Measurements from ENCODE around the gene TMEM151B. TPM values are rescaled to one million over a fixed set of nuclear protein-coding genes. Genes with fewer than 3 reads are reported as not detected.
A peak's percentile ranks its signal among the peaks of the same experiment; 100 is the strongest.

Gene TMEM151B
- total RNA-seq, 1 donor from 2014 or later = not detected

GRCh38 chr6:44250067-44250717, 20.1 kb upstream of the TMEM151B start:
- no peak for DNase-seq (ENCODE audit: low spot score)
- no peak for ATAC-seq

DNA sequence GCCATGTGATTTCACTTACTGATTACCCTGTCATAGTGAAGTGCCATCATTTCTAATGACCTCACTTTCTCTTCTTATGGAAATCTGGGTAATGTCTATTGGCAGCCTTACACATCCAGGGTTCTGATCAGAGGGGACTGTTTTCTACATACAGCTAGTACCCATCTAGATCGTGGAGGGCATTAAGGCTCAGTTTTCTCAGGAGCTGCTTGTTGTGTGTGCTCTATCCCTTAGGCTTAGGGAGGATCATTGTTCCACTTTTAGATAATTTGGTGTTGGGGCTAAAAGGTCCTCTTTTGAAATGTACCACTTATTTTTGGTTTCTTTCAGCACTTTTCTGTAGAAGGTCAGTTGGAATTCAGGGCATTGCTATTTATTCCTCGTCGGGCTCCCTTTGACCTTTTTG, 19.5 kb upstream of the TMEM151B start:
- no peak for ATAC-seq

DNA sequence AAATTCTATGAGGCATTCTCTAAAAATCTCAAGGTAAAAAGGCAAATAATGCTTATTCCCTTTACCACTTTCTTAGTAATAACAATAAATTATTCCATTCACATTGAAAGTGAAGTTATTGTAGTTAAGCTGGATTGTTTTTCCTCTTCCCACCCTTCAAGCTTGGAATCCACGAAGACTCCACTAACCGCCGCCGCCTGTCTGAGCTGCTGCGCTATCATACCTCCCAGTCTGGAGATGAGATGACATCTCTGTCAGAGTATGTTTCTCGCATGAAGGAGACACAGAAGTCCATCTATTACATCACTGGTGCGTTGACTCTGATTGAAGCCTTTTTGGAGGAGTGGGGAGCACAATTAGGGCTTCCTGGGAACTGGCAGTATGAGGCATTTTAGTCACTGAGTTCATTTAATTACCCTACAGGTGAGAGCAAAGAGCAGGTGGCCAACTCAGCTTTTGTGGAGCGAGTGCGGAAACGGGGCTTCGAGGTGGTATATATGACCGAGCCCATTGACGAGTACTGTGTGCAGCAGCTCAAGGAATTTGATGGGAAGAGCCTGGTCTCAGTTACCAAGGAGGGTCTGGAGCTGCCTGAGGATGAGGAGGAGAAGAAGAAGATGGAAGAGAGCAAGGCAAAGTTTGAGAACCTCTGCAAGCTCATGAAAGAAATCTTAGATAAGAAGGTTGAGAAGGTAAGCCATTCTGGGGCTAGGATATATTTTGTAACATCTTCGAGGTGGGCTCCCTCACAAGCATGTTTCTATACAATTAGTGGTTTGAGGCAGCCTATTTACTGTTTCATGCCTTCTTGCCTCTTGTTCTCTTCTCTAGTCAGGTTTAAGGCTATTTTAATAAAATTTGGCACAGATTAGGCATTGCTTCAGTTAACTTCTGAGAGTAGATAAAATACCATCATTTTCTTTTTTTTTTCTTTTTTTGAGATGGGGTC, 18.4 kb upstream of the TMEM151B start:
- no peak for ATAC-seq
- no peak for DNase-seq (ENCODE audit: low spot score)

More for the DNA sequence above, 19.5 kb upstream of the TMEM151B start:
- no peak for DNase-seq (ENCODE audit: low spot score)

GRCh38 chr6:44253307-44254101, 16.7 kb upstream of the TMEM151B start:
- DNase-seq (ENCODE audit: low spot score) (no peak), ATAC-seq (peak; percentile 9)

DNA sequence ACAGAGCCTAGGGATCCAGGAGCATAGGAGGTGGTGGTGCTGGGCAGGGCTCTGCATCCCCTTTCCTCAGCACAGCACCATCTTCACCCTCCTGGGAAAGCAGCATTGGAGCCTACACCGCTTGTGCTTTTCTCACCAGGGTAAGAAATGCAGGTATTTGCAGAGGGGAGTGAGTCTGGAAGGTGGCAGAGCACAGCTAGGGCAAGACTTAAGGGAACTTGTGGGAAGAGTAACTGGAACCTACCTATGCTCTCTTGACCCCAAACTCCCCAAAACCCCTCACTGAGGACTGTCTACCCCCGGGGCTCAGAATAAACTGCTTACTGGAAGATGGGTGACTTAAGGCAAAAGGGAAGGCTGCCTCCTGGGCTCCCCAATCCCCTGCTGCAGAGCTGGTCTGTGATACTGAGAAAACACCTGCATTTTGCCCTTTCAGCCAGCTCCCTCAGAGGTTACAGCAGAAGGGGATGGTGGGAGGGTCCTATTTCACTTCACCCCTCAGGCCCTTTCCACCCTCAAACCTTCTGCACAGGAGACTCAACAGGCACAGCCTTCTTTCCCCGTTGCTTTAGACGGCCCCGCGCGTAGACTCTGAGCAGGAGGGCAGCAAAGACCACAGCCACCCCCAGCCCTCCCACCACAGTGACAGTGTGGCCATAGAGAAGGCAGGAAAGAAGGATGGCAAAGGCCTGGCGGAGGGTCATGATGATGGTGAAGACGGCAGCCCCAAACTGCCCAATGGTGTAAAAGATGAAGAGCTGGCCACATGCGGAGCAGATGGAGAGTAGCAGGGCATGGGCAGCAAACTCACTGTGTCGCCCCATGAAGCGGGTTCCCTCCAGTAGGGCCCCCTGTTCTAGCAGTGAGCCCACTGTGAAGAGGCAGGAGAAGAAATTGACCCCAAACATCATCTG, 15.8 kb upstream of the TMEM151B start:
- ATAC-seq = no peak
- no peak for DNase-seq (ENCODE audit: low spot score)

- DNase-seq (ENCODE audit: low spot score) (no peak), ATAC-seq (no peak)
These were observed 15.0 kb upstream of the TMEM151B start for GRCh38 chr6:44255105-44255808.

DNA sequence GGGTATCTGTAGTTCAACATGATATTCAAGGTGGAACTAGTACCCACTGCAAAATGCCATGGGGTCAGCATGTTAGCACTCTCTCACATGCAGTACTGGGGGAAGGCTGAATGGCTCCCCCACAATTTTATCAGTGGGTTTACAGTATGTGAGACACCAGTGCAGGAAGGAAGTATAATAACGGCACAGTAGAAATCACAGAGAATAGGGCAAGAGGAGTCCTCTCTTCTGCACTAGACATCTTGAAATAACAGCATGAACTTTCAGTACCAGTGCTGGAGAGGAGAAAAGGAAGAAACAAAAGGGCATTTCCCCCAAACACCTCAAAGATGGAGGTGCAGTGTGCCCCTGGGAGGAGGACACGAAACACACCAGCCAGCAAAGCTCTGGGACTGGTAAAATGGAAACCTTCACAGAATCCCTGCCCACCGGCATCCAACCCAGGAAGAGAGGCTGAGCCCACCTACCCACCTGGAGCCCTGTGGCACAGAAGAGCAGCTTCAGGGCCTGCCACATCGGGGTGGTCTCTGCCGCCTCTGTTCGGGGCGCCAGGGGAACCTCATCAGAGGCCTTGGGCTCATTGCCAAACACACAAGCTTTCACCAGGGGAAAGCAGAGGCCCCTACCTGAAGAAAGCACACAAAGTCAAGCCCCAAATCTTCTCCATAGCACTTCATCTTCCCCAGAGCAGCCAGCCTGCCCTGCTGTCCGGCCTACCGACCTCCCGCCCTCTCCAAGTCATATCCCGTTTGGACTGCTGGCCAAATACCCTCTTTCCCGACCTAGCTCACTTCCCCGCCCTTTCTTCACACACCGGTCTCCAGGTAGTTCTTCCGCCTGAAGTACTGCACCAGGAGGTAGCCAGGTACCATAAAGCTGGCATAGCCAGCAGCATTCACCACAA, 14.1 kb upstream of the TMEM151B start:
- ATAC-seq = peak; percentile 47
- DNase-seq (ENCODE audit: low spot score) = no peak

GRCh38 chr6:44256775-44257024, 13.6 kb upstream of the TMEM151B start:
- no peak for ATAC-seq
- no peak for DNase-seq (ENCODE audit: low spot score)

- peak; percentile 83 for ATAC-seq
- peak; percentile 71 for DNase-seq (ENCODE audit: low spot score)
These were observed 13.1 kb upstream of the TMEM151B start, which contains the start of gene SLC35B2 for GRCh38 chr6:44257025-44257752. TSS of gene SLC35B2 (minus strand) at chr6:44257528. CDS start at chr6:44257410, 118 bp downstream.

DNA sequence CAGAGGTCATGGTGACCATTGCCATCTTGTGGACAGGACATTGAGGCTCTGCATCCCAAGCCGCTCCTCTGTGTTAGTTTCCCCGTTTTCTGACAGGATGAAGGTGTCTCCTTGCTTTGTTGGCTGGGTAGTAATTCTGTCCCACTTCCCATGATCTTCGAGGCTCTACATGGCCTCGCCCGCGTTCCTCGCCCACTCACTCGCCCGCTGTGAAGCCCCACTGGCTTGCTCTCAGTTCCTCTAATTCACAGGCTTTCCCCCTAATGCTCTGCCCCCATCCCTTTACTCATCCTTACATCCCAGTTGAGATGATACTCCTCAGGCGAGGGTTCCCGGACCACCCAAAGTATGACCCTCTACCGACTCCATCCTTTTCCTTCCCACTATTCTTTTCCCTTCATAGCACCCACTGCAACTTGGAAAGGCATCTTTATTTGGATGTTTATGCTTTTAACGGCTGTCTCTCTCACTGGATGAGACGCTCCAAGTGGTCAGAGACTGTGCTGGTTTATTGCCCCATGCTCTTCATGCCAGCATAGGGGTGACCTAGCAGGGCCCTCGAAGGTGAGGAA, 12.4 kb upstream of the TMEM151B start:
- no peak for DNase-seq (ENCODE audit: low spot score)

GRCh38 chr6:44258325-44258863, 11.9 kb upstream of the TMEM151B start:
- ATAC-seq (no peak), DNase-seq (ENCODE audit: low spot score) (no peak)

More for the DNA sequence above, 12.4 kb upstream of the TMEM151B start:
- ATAC-seq = no peak

DNA sequence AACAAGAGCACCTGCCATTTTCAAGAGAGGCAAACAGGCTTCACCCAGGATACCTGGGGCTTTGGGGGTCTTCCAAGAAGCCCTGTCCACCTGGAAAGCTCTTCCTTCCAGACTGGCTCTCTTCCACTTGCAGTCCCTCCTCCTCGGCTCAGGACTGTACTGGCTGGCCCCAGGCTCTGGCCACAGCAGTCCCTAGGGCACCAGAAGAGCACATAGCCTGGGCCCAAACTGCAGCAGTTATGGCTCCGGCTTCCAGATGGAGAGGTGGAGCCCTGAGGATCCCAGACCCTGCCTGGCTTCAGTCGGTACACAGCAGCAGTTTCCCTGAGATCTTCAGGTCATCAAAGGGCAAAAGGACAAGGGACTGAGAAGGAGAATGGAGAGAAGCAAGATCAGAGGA, 11.3 kb upstream of the TMEM151B start:
- no peak for DNase-seq (ENCODE audit: low spot score)

GRCh38 chr6:44260011-44260410, 10.2 kb upstream of the TMEM151B start:
- DNase-seq (ENCODE audit: low spot score) (no peak), ATAC-seq (no peak)

More for the DNA sequence above, 11.3 kb upstream of the TMEM151B start:
- ATAC-seq = no peak

DNA sequence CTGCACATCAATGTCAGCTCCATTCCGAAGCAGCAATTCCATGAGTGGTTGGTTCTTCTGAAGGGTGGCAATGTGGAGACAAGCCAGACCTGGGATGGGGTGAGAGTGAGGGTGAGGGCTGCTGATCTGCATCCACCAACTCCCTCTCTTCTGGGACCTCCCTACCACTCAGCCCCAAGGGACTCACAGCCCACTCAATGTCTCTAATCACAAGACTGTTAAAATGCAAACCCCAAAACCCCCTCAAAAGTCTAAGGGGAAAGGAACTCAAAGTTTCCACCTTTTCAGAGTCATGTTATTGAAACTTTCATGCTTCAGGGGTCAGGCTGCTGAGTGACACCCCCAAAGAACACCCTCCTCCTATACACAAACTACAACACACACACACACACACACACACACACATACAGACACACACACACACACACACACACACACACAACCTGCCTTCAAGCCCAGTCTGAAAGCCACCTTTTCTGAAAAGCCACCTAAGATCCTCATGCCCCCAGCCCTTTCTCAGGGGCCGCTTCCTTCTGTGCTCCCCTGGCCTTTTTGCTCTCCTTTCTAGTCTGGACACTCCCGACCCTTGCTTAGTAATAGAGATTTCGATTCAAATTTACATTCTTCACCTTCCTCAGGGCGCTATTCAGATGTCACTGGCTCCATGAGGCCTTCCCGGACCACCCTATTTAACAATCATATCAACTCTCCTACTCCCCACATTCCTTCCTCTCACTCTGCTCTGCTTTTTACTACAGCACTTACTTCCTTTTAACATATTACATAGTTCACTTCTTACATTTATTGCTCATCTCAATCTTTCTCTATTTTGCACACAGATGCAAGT, 9.6 kb upstream of the TMEM151B start:
- ATAC-seq (no peak), DNase-seq (ENCODE audit: low spot score) (no peak)

- DNase-seq (ENCODE audit: low spot score) (no peak), ATAC-seq (no peak)
These were observed 8.7 kb upstream of the TMEM151B start for GRCh38 chr6:44261581-44261980.
